ENCODE data around the gene TIMM44.
A peak's percentile ranks its signal among the peaks of the same experiment; 100 is the strongest.
"Not testable (repeated sequence)": the region's sequence is repeated elsewhere in the genome, so short reads cannot be mapped to it uniquely, and the experiment has no call there.

TIMM44 gene

GRCh38 chr19:7977021-7977722 is 33.7 kb upstream of the TIMM44 start:
- FAIRE-seq, result no peak
- DNase-seq (ENCODE audit: insufficient read length, low spot score), result no peak

GRCh38 chr19:7976461-7976860 is 33.0 kb upstream of the TIMM44 start:
- no peak for DNase-seq (ENCODE audit: insufficient read length, low spot score)
- no peak for FAIRE-seq

GRCh38 chr19:7975037-7975436 is 31.6 kb upstream of the TIMM44 start:
- DNase-seq (ENCODE audit: insufficient read length, low spot score), result no peak
- FAIRE-seq, result no peak

- no peak for DNase-seq (ENCODE audit: insufficient read length, low spot score)
- FAIRE-seq, result no peak
Measured at GRCh38 chr19:7973883-7974282, 30.4 kb upstream of the TIMM44 start.

GRCh38 chr19:7971553-7972520 is 28.4 kb upstream of the TIMM44 start:
- FAIRE-seq, result no peak
- DNase-seq (ENCODE audit: insufficient read length, low spot score), result no peak

- DNase-seq (ENCODE audit: insufficient read length, low spot score), result peak; percentile 61
Measured at GRCh38 chr19:7970716-7971448, 27.4 kb upstream of the TIMM44 start.

GRCh38 chr19:7969555-7969939 is 26.1 kb upstream of the TIMM44 start:
- DNase-seq (ENCODE audit: insufficient read length, low spot score), result no peak
- no peak for FAIRE-seq

More at GRCh38 chr19:7970716-7971448, 27.4 kb upstream of the TIMM44 start:
- peak; percentile 62 for FAIRE-seq

- FAIRE-seq (no peak), DNase-seq (ENCODE audit: insufficient read length, low spot score) (no peak)
Measured at GRCh38 chr19:7968796-7969554, 25.5 kb upstream of the TIMM44 start.

GRCh38 chr19:7968008-7968795 is 24.7 kb upstream of the TIMM44 start:
- FAIRE-seq (peak; percentile 60), DNase-seq (ENCODE audit: insufficient read length, low spot score) (no peak)

- FAIRE-seq, result no peak
- no peak for DNase-seq (ENCODE audit: insufficient read length, low spot score)
Measured at GRCh38 chr19:7965921-7966665, 22.6 kb upstream of the TIMM44 start.

GRCh38 chr19:7965259-7965841 is 21.9 kb upstream of the TIMM44 start:
- DNase-seq (ENCODE audit: insufficient read length, low spot score), result no peak
- FAIRE-seq, result no peak

GRCh38 chr19:7963566-7963965 is 20.1 kb upstream of the TIMM44 start:
- DNase-seq (ENCODE audit: insufficient read length, low spot score) (no peak), FAIRE-seq (no peak)

- DNase-seq (ENCODE audit: insufficient read length, low spot score), result no peak
- FAIRE-seq, result no peak
Measured at GRCh38 chr19:7962644-7963268, 19.3 kb upstream of the TIMM44 start.

GRCh38 chr19:7961920-7962626 is 18.6 kb upstream of the TIMM44 start:
- DNase-seq (ENCODE audit: insufficient read length, low spot score) (no peak), FAIRE-seq (no peak)

- not testable (repeated sequence) for FAIRE-seq; DNase-seq (ENCODE audit: insufficient read length, low spot score)
Measured at GRCh38 chr19:7961082-7961481, 17.6 kb upstream of the TIMM44 start.

- DNase-seq (ENCODE audit: insufficient read length, low spot score) (no peak), FAIRE-seq (no peak)
Measured at GRCh38 chr19:7959211-7959610, 15.7 kb upstream of the TIMM44 start.

- FAIRE-seq (peak; percentile 48), DNase-seq (ENCODE audit: insufficient read length, low spot score) (no peak)
Measured at GRCh38 chr19:7955696-7956095, 12.2 kb upstream of the TIMM44 start.

Measured in HTR-8/SVneo (cell line).